HepG2 (cell line): Measurements from ENCODE around the gene CYP19A1. TPM values are rescaled to one million over a fixed set of nuclear protein-coding genes. Genes with fewer than 3 reads are reported as not detected.

Source experiments
- CEBPG ChIP-seq: IDR thresholded peaks from 2 replicates; pipeline ENCODE4 v1.6.1; 2016
- GATAD2A ChIP-seq: IDR thresholded peaks from 2 replicates; pipeline ENCODE4 v1.6.1; 2016
- JUN ChIP-seq: sonication (generic); formaldehyde crosslinking; IDR thresholded peaks from 2 replicates; pipeline ENCODE4 v1.4.0; 2020; ENCODE audit warnings: mild to moderate bottlenecking, missing genetic modification reagents
- KAT8 ChIP-seq: IDR thresholded peaks from 2 replicates; pipeline ENCODE4 v1.6.1; 2016; ENCODE audit warnings: missing genetic modification reagents, missing compliant biosample characterization
- LCORL ChIP-seq, 2 experiments: fragments of 450-650 bp in 1 of 2; sonication (generic) in 1 of 2; formaldehyde crosslinking in 1 of 2; IDR thresholded peaks; 2 replicates each; pipeline versions ENCODE4 v1.5.0 to v1.6.1; 2017 to 2020; ENCODE audit warnings: antibody characterized with exemption in 1 of 2, missing genetic modification reagents in 1 of 2
- NONO ChIP-seq, 2 experiments: fragments of 450-650 bp in 1 of 2; sonication (generic) in 1 of 2; formaldehyde crosslinking in 1 of 2; IDR thresholded peaks in 1 of 2; conservative IDR thresholded peaks in 1 of 2; 2 replicates each; pipeline versions ENCODE4 v1.6.1 to v1.8.0; 2017 to 2022; ENCODE audit warnings: mild to moderate bottlenecking in 1 of 2, missing genetic modification reagents in 1 of 2, moderate library complexity in 1 of 2
- SP2 ChIP-seq: sonication (generic); formaldehyde crosslinking; IDR thresholded peaks from 2 replicates; pipeline ENCODE4 v1.5.1; 2020; ENCODE audit warnings: mild to moderate bottlenecking, missing genetic modification reagents
- ZNF235 ChIP-seq: sonication (generic); formaldehyde crosslinking; IDR thresholded peaks from 2 replicates; pipeline ENCODE4 v1.8.1; 2023; ENCODE audit warnings: mild to moderate bottlenecking, missing genetic modification reagents, borderline replicate concordance
- ZNF264 ChIP-seq: sonication (generic); formaldehyde crosslinking; IDR thresholded peaks from 2 replicates; pipeline ENCODE4 v1.4.0; 2020; ENCODE audit warnings: missing genetic modification reagents
- polyA plus RNA-seq, 8 experiments: library from polyadenylated mRNA; depleted of rRNA in 3 of 8; stranded (reverse) in 7 of 8; unstranded in 1 of 8; fragments of >200 nt; fragmentation: Illumina TruSeq in 4 of 8; extraction: Trizol in 4 of 8; gene quantifications; 2 replicates each; pipeline versions ENCODE4 v1.2.1 to v1.2.3, GENCODE V29; 2011 to 2016; ENCODE audit warnings: low read depth in 4 of 8, missing spikeins in 1 of 8, mixed read lengths in 1 of 8; ENCODE audit not compliant: insufficient read depth in 1 of 8
- total RNA-seq, 5 experiments: library from RNA; depleted of rRNA; stranded (reverse); fragments of >200 nt; fragmentation: Illumina TruSeq; extraction: Trizol; gene quantifications; 2 replicates each; pipeline ENCODE4 v1.2.3, GENCODE V29; 2016; ENCODE audit warnings: low read depth in 1 of 5
- TF ChIP-seq, protein P1 (sequence below): sonication (generic); formaldehyde crosslinking; IDR thresholded peaks from 2 replicates; pipeline ENCODE4 v1.5.0; 2020; ENCODE audit warnings: mild to moderate bottlenecking, missing genetic modification reagents, borderline replicate concordance
- TF ChIP-seq, protein P2 (sequence below): sonication (generic); formaldehyde crosslinking; IDR thresholded peaks from 2 replicates; pipeline ENCODE4 v1.4.0; 2020; ENCODE audit warnings: missing genetic modification reagents, borderline replicate concordance
- TF ChIP-seq, protein P3 (sequence below): IDR thresholded peaks from 2 replicates; pipeline ENCODE4 v1.4.0; 2020; ENCODE audit warnings: mild to moderate bottlenecking, missing genetic modification reagents
- TF ChIP-seq, protein P4 (sequence below): IDR thresholded peaks from 2 replicates; pipeline ENCODE4 v1.6.1; 2016; ENCODE audit warnings: low read depth, missing genetic modification reagents, missing compliant biosample characterization
- TF ChIP-seq, protein P5 (sequence below): sonication (generic); formaldehyde crosslinking; IDR thresholded peaks from 2 replicates; pipeline ENCODE4 v1.5.0; 2020; ENCODE audit warnings: missing genetic modification reagents, mild to moderate bottlenecking, borderline replicate concordance

The CYP19A1 gene
- total and polyA plus RNA-seq, 2 of the 13 experiments (the other 11 are each of a cell fraction or from before 2014, with no cell fraction given) = 10.9 to 23.0 TPM

DNA sequence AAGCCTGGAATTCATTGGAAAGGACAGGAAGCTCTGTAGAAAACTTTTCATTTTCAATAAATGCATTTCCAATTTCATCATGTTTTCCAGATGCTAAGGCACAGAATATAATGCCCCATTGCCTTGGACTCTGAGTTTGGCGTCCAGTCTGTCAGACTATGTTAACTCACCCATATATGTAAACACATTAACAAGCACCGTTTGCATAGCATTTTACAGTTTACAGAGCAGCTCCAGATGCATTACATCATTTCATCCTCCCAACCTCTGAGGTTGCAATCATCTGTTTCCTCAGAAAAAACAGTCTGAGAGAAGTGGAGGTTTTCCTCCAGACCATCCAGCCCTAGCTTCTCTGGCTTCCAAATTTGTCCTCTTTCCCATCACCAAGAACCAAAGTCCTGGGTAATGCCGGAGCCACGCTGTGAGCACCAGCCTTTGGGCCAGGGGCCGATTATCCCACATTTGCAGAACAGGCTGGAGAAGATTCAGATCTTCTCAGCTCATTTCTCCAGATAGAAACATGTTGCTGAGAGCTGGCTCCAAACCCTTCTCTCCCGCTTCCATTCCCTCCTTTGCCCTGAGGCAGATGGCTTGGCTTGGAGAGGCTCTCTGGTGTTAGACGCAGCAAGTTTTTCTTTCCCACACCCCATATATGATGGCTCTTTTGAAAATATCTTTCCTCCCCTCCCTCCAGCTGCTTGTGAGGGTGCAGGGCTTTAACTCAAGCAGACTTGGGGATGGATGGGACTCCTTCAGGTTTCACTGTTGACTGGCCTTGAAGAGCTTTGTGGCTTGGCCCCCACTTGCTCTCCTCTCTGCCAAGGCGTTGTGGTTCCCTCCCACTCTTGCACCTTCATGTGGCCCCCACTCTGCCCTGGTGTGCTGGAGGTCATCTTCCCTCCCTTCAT lies 26.0 kb downstream of the CYP19A1 start (continued):
- TF ChIP-seq NONO (IDR thresholded peaks at IDR 0.05) (no peak), NONO (CRISPR knock-in tag; conservative IDR thresholded peaks at IDR 0.05) (0 out of 2 replicates have a peak, but pooled peaks have one; percentile 34), SP2 (no peak), ZNF235 (CRISPR knock-in tag) (no peak), LCORL (IDR thresholded peaks at IDR 0.05) (no peak), LCORL (CRISPR knock-in tag; IDR thresholded peaks at IDR 0.05) (peak; percentile 57), GATAD2A (CRISPR knock-in tag) (peak; percentile 85), CEBPG (CRISPR knock-in tag) (peak; percentile 85), KAT8 (CRISPR knock-in tag) (peak; percentile 50; the same call in 1 of the 2 replicates), ZNF264 (no peak), JUN (CRISPR knock-in tag) (peak; percentile 62; the same call in 1 of the 2 replicates)
- TF ChIP-seq, protein P1, sequence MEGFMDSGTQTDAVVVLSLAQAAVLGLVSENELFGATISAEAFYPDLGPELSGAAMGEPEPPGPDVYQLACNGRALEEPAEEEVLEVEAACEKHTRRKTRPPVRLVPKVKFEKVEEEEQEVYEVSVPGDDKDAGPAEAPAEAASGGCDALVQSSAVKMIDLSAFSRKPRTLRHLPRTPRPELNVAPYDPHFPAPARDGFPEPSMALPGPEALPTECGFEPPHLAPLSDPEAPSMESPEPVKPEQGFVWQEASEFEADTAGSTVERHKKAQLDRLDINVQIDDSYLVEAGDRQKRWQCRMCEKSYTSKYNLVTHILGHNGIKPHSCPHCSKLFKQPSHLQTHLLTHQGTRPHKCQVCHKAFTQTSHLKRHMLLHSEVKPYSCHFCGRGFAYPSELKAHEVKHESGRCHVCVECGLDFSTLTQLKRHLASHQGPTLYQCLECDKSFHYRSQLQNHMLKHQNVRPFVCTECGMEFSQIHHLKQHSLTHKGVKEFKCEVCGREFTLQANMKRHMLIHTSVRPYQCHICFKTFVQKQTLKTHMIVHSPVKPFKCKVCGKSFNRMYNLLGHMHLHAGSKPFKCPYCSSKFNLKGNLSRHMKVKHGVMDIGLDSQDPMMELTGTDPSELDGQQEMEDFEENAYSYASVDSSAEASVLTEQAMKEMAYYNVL = peak; percentile 76; the same call in 1 of the 2 replicates
- TF ChIP-seq, protein P2, sequence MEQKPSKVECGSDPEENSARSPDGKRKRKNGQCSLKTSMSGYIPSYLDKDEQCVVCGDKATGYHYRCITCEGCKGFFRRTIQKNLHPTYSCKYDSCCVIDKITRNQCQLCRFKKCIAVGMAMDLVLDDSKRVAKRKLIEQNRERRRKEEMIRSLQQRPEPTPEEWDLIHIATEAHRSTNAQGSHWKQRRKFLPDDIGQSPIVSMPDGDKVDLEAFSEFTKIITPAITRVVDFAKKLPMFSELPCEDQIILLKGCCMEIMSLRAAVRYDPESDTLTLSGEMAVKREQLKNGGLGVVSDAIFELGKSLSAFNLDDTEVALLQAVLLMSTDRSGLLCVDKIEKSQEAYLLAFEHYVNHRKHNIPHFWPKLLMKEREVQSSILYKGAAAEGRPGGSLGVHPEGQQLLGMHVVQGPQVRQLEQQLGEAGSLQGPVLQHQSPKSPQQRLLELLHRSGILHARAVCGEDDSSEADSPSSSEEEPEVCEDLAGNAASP (CRISPR knock-in tag) = peak; percentile 29; the same call in 1 of the 2 replicates
- TF ChIP-seq, protein P3, sequence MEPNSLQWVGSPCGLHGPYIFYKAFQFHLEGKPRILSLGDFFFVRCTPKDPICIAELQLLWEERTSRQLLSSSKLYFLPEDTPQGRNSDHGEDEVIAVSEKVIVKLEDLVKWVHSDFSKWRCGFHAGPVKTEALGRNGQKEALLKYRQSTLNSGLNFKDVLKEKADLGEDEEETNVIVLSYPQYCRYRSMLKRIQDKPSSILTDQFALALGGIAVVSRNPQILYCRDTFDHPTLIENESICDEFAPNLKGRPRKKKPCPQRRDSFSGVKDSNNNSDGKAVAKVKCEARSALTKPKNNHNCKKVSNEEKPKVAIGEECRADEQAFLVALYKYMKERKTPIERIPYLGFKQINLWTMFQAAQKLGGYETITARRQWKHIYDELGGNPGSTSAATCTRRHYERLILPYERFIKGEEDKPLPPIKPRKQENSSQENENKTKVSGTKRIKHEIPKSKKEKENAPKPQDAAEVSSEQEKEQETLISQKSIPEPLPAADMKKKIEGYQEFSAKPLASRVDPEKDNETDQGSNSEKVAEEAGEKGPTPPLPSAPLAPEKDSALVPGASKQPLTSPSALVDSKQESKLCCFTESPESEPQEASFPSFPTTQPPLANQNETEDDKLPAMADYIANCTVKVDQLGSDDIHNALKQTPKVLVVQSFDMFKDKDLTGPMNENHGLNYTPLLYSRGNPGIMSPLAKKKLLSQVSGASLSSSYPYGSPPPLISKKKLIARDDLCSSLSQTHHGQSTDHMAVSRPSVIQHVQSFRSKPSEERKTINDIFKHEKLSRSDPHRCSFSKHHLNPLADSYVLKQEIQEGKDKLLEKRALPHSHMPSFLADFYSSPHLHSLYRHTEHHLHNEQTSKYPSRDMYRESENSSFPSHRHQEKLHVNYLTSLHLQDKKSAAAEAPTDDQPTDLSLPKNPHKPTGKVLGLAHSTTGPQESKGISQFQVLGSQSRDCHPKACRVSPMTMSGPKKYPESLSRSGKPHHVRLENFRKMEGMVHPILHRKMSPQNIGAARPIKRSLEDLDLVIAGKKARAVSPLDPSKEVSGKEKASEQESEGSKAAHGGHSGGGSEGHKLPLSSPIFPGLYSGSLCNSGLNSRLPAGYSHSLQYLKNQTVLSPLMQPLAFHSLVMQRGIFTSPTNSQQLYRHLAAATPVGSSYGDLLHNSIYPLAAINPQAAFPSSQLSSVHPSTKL (CRISPR knock-in tag) = peak; percentile 93
- TF ChIP-seq, protein P4, sequence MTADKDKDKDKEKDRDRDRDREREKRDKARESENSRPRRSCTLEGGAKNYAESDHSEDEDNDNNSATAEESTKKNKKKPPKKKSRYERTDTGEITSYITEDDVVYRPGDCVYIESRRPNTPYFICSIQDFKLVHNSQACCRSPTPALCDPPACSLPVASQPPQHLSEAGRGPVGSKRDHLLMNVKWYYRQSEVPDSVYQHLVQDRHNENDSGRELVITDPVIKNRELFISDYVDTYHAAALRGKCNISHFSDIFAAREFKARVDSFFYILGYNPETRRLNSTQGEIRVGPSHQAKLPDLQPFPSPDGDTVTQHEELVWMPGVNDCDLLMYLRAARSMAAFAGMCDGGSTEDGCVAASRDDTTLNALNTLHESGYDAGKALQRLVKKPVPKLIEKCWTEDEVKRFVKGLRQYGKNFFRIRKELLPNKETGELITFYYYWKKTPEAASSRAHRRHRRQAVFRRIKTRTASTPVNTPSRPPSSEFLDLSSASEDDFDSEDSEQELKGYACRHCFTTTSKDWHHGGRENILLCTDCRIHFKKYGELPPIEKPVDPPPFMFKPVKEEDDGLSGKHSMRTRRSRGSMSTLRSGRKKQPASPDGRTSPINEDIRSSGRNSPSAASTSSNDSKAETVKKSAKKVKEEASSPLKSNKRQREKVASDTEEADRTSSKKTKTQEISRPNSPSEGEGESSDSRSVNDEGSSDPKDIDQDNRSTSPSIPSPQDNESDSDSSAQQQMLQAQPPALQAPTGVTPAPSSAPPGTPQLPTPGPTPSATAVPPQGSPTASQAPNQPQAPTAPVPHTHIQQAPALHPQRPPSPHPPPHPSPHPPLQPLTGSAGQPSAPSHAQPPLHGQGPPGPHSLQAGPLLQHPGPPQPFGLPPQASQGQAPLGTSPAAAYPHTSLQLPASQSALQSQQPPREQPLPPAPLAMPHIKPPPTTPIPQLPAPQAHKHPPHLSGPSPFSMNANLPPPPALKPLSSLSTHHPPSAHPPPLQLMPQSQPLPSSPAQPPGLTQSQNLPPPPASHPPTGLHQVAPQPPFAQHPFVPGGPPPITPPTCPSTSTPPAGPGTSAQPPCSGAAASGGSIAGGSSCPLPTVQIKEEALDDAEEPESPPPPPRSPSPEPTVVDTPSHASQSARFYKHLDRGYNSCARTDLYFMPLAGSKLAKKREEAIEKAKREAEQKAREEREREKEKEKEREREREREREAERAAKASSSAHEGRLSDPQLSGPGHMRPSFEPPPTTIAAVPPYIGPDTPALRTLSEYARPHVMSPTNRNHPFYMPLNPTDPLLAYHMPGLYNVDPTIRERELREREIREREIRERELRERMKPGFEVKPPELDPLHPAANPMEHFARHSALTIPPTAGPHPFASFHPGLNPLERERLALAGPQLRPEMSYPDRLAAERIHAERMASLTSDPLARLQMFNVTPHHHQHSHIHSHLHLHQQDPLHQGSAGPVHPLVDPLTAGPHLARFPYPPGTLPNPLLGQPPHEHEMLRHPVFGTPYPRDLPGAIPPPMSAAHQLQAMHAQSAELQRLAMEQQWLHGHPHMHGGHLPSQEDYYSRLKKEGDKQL (CRISPR knock-in tag) = no peak
- TF ChIP-seq, protein P5, sequence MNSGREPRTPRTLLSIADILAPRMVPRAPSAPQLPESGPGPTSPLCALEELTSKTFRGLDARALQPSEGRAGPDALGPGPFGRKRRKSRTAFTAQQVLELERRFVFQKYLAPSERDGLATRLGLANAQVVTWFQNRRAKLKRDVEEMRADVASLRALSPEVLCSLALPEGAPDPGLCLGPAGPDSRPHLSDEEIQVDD = no peak
